Smooth muscle cell (in vitro differentiated cells): ENCODE measurements around the gene CNNM3. TPM values are rescaled to one million over a fixed set of nuclear protein-coding genes. Genes with fewer than 3 reads are reported as not detected.

Experiments
- DNase-seq: peaks from one replicate; lab custom pipeline; 2025; ENCODE audit not compliant: unreplicated experiment; lab: John Stamatoyannopoulos, UW
- H2AFZ ChIP-seq: fragments of 200-600 bp; sonication (generic); 2 replicates; pipeline ENCODE4 v1.6.0; 2016; ENCODE audit warnings: antibody characterized with exemption, low read depth, mild to moderate bottlenecking
- H3F3A ChIP-seq: fragments of 200-600 bp; sonication (generic); 2 replicates; pipeline ENCODE4 v1.6.0; 2017; ENCODE audit warnings: antibody characterized with exemption, low read depth
- H3K27ac ChIP-seq: fragments of 200-600 bp; sonication (generic); 2 replicates; pipeline ENCODE4 v1.5.1; 2016; ENCODE audit warnings: low read depth, mild to moderate bottlenecking
- H3K27me3 ChIP-seq: fragments of 200-600 bp; sonication (generic); 2 replicates; pipeline ENCODE4 v1.6.1; 2016; ENCODE audit warnings: low read depth, mild to moderate bottlenecking
- H3K36me3 ChIP-seq: fragments of 200-600 bp; sonication (generic); 2 replicates; pipeline ENCODE4 v1.5.1; 2016; ENCODE audit warnings: low read depth
- H3K4me1 ChIP-seq: fragments of 200-600 bp; sonication (generic); 2 replicates; pipeline ENCODE4 v1.5.1; 2016; ENCODE audit warnings: low read depth
- H3K4me2 ChIP-seq: fragments of 200-600 bp; sonication (generic); 2 replicates; pipeline ENCODE4 v1.6.0; 2016; ENCODE audit warnings: mild to moderate bottlenecking
- H3K4me3 ChIP-seq: fragments of 200-600 bp; sonication (generic); 2 replicates; pipeline ENCODE4 v1.5.1; 2016; ENCODE audit warnings: mild to moderate bottlenecking
- H3K79me2 ChIP-seq: fragments of 200-600 bp; sonication (generic); 2 replicates; pipeline ENCODE4 v1.6.0; 2016; ENCODE audit warnings: low read depth, mild to moderate bottlenecking
- H3K9ac ChIP-seq: fragments of 200-600 bp; sonication (generic); 2 replicates; pipeline ENCODE4 v1.6.0; 2016; ENCODE audit warnings: low read depth
- H3K9me3 ChIP-seq: fragments of 200-600 bp; sonication (generic); replicated peaks from 2 replicates; pipeline ENCODE4 v1.5.1; 2016; ENCODE audit warnings: low read depth
- H4K20me1 ChIP-seq: fragments of 200-600 bp; sonication (generic); 2 replicates; pipeline ENCODE4 v1.6.0; 2016; ENCODE audit warnings: low read depth
- CTCF ChIP-seq: fragments of 200-600 bp; sonication (generic); IDR thresholded peaks from 2 replicates; pipeline ENCODE4 v1.5.1; 2017; ENCODE audit warnings: borderline replicate concordance, mild to moderate bottlenecking, antibody characterized with exemption; ENCODE audit not compliant: insufficient read depth, poor library complexity, severe bottlenecking
- WGBS: methylation state at CpG from one replicate; pipeline ENCODE4 v1.1.7; 2016; ENCODE audit warnings: low lambda C conversion rate; 5-methylcytosine and 5-hydroxymethylcytosine counted together
- polyA plus RNA-seq: library from polyadenylated mRNA; unstranded; fragments of >200 nt; fragmentation: Nextera tagmentation; extraction: Ambion mirVana; gene quantifications from 2 replicates; pipeline ENCODE4 v1.2.1, GENCODE V29; 2016
- total RNA-seq: library from RNA; depleted of rRNA; stranded (reverse); fragments of >200 nt; gene quantifications from 2 replicates; pipeline ENCODE4 v1.2.3, GENCODE V29; 2014

The CNNM3 gene
- total and polyA plus RNA-seq, 2 experiments from 2014 or later: 3.2 to 4.8 TPM

DNA sequence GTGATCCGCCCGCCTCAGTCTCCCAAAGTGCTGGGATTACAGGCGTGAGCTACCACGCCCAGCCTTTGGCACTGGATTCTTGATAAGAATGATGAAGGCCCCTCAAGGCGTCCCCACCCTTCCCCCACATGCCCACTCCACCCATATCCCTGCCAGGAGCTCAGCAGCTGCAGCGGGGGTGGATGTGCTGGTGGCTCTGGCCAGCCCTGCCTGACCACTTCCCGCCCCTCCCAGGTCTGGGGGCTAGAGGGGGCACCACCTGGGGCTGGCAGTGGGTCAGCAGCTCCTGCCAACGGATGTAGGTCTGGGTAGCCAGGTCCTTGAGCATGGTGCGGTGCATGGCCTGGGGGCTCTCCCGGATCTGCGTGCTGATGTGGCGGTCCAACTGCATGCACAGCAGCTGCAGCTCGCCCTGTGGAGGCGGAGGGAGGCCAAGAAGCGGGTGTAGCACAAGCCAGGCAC lies 61.6 kb downstream of the CNNM3 start:
- Histone ChIP-seq H3F3A (peaks cover 16% of the 10 kb centered on the region), H3K36me3 (no peaks in the 10 kb centered on the region), H3K9me3 (no peaks in the 10 kb centered on the region), H3K4me2 (no peak overlapping the region), H3K4me3 (no peak overlapping the region), H3K79me2 (no peaks in the 10 kb centered on the region), H3K27me3 (no peaks in the 10 kb centered on the region), H3K27ac (no peak overlapping the region), H3K9ac (no peak overlapping the region), H4K20me1 (no peaks in the 10 kb centered on the region), H2AFZ (no peak overlapping the region), H3K4me1 (peaks cover 46% of the 10 kb centered on the region)
- no peak for TF ChIP-seq CTCF
- DNase-seq: no peak
- 81% methylated on average over 11 of the region's 15 CpGs for WGBS

DNA sequence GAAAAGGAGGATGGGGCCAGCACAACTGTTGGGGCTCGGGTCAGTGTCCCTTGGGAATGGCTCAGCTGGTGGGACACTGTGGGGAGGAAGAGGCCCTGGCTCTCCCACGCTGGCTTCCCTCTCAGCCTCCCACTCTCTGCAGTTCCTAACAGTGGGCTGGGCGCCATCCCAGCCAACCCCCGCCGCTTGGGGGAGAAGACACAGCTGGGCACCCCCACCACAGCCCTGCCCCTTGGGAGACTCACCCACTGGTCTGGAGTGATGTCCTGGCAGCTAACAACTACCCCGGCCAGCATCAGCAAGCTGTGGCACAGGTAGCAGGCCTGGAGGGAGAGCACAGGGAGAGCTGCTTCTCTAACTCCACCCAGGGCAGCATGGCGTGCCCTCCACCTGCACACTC lies 62.1 kb downstream of the CNNM3 start:
- Histone ChIP-seq H3K27me3 (no peaks in the 10 kb centered on the region), H2AFZ (no peak overlapping the region), H3K79me2 (no peaks in the 10 kb centered on the region), H3K4me2 (no peak overlapping the region), H3K36me3 (no peaks in the 10 kb centered on the region), H3K4me1 (peaks cover 46% of the 10 kb centered on the region), H3K4me3 (no peak overlapping the region), H4K20me1 (no peaks in the 10 kb centered on the region), H3F3A (peaks cover 16% of the 10 kb centered on the region), H3K9ac (no peak overlapping the region), H3K27ac (no peak overlapping the region), H3K9me3 (no peaks in the 10 kb centered on the region)
- no peak for TF ChIP-seq CTCF
- no peak for DNase-seq
- 93% methylated on average over 7 of the region's 7 CpGs for WGBS

DNA sequence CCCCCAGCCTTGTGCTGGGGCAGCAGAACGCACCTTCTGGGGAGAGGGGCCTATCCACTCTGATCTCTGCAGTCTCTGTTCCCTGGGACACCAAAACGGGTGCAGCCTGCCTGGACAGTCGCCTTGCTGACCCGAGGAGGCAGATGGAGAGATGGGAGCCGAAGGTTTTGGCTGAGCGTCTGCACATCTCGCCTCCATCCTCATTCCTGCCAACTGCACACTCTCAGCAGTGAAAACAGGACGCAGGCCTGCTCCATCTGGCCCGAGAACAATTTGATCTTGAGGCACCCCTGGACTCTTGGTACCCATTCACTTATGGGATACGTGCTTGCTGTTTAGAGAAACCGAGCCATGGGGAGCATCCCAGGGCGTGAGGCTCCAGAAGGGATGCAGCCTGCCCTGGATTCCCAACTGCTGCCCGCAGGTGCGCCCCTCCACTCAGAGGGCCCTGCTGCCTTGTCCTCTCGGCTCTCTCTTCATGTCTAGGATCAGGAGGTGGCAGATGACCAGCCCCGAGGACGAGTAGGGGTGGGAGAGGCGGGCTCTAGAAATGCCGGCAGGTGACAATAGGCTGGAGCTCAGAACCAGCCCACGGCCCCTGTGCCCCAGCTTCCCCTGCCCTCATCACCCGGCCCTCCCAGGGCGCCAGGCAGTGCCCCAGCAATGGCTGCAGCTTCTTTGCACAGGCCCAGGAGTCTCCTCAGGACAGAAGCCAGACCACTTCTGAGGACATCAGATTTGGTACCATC lies 62.9 kb downstream of the CNNM3 start:
- Histone ChIP-seq H4K20me1 (no peaks in the 10 kb centered on the region), H3K27ac (no peak overlapping the region), H3K79me2 (no peaks in the 10 kb centered on the region), H2AFZ (no peak overlapping the region), H3K4me2 (no peak overlapping the region), H3K4me1 (peaks cover 40% of the 10 kb centered on the region), H3K9ac (no peak overlapping the region), H3K27me3 (no peaks in the 10 kb centered on the region), H3K4me3 (no peak overlapping the region), H3K9me3 (no peaks in the 10 kb centered on the region), H3K36me3 (no peaks in the 10 kb centered on the region), H3F3A (peaks cover 12% of the 10 kb centered on the region)
- 95% methylated on average over 22 of the region's 22 CpGs for WGBS
- no peak for TF ChIP-seq CTCF
- no peak for DNase-seq

DNA sequence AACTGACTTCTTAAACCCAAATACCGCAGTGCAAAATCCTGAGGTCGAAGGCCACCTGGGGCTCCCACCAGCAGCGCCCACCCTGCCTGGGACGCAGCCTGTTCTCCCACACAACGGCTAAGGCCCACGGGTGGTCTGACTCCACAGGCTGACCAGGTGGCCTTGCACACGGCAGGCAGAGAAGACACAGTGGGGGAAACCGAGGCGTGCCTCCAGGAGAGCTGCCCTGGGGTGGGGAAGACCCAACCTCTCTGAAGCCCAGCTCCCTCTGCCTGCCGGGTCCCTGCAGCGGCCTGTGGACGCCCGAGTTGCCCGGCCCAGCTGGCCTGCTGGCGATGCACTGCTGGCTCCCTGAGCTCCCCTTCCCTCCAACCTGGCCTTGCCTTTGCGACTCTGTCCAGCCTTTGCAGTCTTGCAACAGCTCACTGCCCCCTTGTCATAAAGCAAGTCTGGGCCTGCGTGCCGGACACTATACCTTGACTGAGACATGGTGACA lies 63.5 kb downstream of the CNNM3 start:
- no peaks in the 10 kb centered on the region for H4K20me1 ChIP-seq
- no peak overlapping the region for H3K4me2 ChIP-seq
- no peaks in the 10 kb centered on the region for H3K9me3 ChIP-seq
- no peak overlapping the region for H2AFZ ChIP-seq
- H3F3A ChIP-seq: peaks cover 8% of the 10 kb centered on the region
- peaks cover 40% of the 10 kb centered on the region for H3K4me1 ChIP-seq
- no peaks in the 10 kb centered on the region for H3K79me2 ChIP-seq
- H3K9ac ChIP-seq: no peak overlapping the region
- H3K36me3 ChIP-seq: no peaks in the 10 kb centered on the region
- no peak overlapping the region for H3K4me3 ChIP-seq
- 94% methylated on average over 18 of the region's 18 CpGs for WGBS
- H3K27ac ChIP-seq: no peak overlapping the region
- H3K27me3 ChIP-seq: no peaks in the 10 kb centered on the region
- TF ChIP-seq CTCF: no peak
- no peak for DNase-seq
